Stimulated activated CD4-positive, alpha-beta T cell treated with anti-CD3 and anti-CD28 coated beads, Interleukin-12 subunit alpha, Interleukin-12 subunit beta, amount 100 ng/mL, for 4 hours (primary cell): ENCODE measurements around the gene DOK6.
"Not testable (repeated sequence)": the region's sequence is repeated elsewhere in the genome, so short reads cannot be mapped to it uniquely, and the experiment has no call there.

ENCODE experiments used
- DNase-seq: peaks from one replicate; pipeline ENCODE4 v3.0.0-alpha.2; 2020

DOK6 gene

DNA sequence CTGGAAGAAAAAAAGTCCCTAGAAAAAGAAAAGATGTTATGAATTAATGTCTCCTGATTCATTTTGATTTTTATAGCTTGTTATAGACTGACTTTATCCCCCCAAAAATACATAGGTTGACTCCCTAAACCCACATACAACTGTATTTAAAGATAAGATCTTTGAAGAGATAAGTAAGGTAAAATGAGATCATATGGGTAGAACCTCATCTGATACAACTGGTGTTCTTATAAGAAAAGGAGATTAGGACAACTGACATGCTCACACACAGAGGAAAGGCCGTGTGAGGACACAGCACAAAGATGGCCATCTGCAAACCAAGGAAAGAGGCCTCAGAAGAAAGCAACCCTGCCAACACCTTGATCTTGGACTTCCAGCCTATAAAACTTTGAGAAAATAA, 429.5 kb downstream of the DOK6 start:
- no peak for DNase-seq

- not testable (repeated sequence) for DNase-seq
Observed at GRCh38 chr18:69834980-69835379, 434.3 kb downstream of the DOK6 start.

- DNase-seq: no peak
Observed at GRCh38 chr18:69838003-69838402, 437.3 kb downstream of the DOK6 start.

- DNase-seq: no peak
Observed at GRCh38 chr18:69838620-69839411, 438.1 kb downstream of the DOK6 start.

GRCh38 chr18:69839497-69839896, 438.8 kb downstream of the DOK6 start:
- DNase-seq: no peak

DNA sequence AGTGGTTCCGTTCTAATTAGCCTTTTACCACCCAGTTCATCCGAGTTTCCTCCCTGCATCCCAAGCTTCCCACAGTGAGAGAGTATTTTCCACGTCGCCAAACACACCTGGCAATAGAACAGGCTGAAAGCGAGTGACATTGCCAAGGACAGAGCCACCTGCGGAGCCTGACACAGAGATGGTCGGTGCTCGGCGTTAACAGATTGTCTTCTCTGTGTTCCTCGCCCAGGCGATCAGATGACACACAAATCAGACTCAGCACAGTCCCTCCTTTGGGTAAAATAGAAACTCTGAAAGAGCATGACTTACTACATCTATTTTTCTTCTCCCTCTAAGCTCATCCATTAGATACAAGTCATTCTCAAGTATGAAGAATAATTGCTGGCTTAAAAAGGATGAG, 439.3 kb downstream of the DOK6 start:
- DNase-seq: no peak

GRCh38 chr18:69840445-69840844, 439.8 kb downstream of the DOK6 start:
- no peak for DNase-seq

GRCh38 chr18:69841117-69841516, 440.4 kb downstream of the DOK6 start:
- DNase-seq: no peak

- DNase-seq: no peak
Observed at GRCh38 chr18:69843015-69843414, 442.3 kb downstream of the DOK6 start.

- DNase-seq: no peak
Observed at GRCh38 chr18:69844656-69845055, 444.0 kb downstream of the DOK6 start.

GRCh38 chr18:69845593-69846506, 445.2 kb downstream of the DOK6 start:
- DNase-seq: no peak

DNA sequence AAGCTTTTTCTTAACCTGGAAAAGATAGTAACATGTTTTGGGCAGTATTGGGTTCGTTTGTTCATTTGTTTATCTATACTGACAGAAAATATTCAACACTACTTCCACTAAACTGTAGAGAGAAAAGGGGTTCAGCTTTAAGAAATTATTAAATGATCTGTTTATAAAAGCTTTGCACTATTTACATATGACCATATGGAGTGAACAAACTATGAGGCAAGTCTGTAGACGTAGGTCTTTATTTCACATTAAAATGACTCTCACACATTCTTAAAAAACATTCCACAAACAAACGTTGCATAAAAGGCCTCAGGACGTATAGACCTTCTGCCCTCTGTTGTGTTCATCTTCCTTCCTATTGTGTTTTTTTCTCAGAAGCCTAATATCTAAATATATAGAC, 452.4 kb downstream of the DOK6 start:
- no peak for DNase-seq

DNA sequence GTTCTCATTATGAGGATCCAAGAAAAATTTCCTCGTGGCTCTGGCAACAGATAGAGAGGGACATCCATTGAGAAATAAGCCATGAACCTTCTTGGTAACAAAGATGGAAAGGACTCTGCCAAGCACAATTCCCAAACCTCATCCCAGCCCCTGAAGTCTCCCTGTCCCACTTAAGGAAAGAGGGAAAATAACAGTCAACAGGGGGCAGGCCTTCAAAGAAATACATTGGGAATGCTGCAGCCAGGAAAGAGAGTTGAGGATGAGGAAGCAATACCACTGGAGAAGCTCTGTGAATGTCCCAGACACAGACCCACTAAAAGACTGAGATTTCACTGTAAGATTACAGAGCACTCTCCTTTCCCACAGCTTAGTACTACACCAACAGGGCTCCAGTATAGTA, 453.8 kb downstream of the DOK6 start:
- DNase-seq: no peak

DNA sequence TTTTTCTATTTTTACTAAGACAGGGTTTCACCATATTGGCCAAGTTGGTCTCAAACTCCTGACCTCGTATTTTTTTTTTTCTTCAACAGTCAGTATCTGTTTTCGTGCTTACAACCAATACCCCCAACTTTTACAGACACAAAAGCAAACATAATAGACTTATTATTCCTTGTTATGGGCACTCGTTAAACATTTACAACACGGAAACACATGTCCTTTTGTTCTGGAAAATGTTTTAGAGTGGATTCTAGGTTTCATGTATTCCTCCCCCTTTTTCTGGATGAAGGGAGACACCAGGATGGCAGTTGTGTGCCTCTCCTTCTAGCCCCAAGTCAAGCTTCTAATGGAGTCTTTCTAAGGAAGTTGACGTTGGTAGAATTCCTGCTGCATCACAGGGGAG, 458.2 kb downstream of the DOK6 start:
- no peak for DNase-seq

GRCh38 chr18:69864802-69865201, 464.1 kb downstream of the DOK6 start:
- not testable (repeated sequence) for DNase-seq

- DNase-seq: no peak
Observed at GRCh38 chr18:69865776-69866175, 465.1 kb downstream of the DOK6 start.

GRCh38 chr18:69866212-69866611, 465.5 kb downstream of the DOK6 start:
- DNase-seq: no peak

GRCh38 chr18:69870736-69871135, 470.0 kb downstream of the DOK6 start:
- DNase-seq: no peak

DNA sequence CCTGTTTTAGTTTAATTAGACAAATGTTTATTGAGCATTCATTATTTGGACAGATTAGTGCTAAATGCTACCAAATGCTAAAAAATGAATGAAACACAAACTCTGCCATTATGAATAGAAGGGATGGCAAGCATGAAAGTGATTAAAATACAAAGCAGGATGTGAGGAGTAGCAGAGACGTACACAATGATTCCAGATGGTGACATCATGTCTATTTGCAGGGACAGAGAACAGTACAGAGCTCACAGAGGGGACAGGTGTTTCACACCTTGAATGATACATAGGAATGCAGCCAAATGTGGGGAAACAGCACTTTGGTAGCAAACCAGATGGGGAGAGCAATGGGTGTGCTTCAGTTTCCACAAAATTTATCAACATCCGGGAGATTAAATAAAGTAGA, 470.7 kb downstream of the DOK6 start:
- DNase-seq: no peak

- DNase-seq: no peak
Observed at GRCh38 chr18:69872661-69873060, 472.0 kb downstream of the DOK6 start.

DNA sequence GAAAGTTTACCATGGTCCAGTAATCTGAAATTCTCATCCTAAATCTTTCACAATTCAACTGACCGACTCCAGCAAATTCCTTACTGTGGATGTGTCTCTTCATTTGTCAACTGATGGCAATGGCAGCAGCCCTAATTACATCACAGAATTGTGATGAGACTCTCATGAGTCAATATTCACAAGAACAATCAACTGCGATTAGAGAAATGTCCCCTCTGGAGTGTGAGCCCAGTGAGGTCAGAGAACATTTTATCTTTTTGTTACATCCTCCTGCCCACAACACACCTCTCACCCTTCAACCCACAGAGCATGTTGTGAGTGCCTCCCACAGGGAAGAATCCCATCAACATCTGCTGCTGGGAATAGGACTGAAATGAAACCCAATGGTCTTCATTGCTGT, 473.4 kb downstream of the DOK6 start:
- no peak for DNase-seq

DNA sequence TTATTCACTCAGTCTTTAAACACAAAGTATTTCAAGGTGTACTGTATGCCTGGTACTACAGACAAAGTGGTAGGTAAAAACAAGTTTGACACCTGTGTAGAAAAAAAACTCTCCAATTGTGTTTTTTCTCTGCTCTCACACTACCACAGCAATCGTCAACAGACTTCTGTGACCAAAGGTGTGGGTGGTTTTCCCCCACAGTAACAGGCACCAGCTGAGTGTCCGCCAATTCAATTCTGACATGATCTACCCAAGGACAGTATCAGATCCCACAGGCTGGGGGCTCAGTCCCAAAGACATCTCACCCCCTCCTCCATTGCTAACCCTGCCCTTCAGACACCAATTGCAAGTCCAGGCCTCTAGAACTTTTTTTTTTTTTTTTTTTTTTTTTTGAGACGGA, 475.8 kb downstream of the DOK6 start:
- no peak for DNase-seq

DNA sequence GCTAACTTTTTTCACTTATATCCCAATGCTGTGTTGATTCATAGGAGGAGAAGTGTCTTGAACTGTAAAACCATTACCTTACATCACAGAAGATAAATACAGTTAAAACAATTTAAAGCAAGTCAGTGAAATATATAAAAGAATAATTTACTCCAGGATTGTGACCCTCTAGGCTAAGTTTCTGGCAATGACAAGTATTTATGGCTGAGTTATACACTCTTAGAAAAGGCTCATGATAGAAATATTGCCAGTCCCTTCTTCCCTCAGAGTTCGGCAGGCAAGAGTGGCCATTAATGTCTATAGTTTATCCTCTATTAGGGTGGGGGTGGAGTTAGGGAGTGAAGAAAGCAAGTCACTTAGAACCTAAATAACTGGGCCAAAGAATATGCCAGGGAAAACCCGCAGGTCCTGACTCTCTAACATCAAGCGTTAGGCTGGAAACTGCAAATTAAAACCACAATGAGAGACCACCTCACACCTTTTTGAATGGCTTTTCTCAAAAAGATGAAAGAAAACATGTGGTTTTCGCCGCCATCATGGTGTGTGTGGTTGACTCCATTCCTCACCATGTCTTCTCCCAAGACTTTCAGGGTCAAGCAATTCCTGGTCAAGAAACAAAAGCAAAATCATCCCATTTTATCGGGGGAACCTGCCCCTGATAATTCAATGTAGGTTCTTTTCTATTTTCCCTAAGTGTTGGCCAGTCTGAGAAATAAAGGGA, 477.7 kb downstream of the DOK6 start:
- no peak for DNase-seq
